ENCODE measurements around the gene KRTAP12-1.

DNA sequence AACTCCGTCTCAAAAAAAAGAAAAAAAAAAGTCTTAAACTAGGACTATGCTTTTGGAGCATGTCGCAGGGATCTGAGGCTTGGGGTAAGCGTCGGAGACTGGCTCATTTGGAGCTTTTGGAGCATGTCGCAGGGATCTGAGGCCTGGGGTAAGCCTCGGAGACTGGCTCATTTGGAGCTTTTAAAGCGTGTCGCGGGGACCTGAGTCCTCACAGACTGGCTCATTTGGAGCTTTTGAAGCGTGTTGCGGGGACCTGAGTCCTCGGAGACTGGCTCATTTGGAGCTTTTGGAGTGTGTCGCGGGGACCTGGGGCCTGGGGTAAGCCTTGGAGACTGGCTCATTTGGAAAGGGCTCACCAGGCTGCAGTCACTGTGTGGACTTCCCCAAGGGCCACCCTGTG is 43.0 kb upstream of the KRTAP12-1 start:
- TF ChIP-seq, protein P1, sequence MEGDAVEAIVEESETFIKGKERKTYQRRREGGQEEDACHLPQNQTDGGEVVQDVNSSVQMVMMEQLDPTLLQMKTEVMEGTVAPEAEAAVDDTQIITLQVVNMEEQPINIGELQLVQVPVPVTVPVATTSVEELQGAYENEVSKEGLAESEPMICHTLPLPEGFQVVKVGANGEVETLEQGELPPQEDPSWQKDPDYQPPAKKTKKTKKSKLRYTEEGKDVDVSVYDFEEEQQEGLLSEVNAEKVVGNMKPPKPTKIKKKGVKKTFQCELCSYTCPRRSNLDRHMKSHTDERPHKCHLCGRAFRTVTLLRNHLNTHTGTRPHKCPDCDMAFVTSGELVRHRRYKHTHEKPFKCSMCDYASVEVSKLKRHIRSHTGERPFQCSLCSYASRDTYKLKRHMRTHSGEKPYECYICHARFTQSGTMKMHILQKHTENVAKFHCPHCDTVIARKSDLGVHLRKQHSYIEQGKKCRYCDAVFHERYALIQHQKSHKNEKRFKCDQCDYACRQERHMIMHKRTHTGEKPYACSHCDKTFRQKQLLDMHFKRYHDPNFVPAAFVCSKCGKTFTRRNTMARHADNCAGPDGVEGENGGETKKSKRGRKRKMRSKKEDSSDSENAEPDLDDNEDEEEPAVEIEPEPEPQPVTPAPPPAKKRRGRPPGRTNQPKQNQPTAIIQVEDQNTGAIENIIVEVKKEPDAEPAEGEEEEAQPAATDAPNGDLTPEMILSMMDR (IDR thresholded peaks at IDR 0.05; ENCODE audit: insufficient read depth, low read depth, low read length) = no peak
- TF ChIP-seq EZH2 (IDR thresholded peaks at IDR 0.05; ENCODE audit: insufficient read depth, low read length) = no peak
